ENCODE measurements around the gene ITLN2.
"Not testable (repeated sequence)": the region's sequence is repeated elsewhere in the genome, so short reads cannot be mapped to it uniquely, and the experiment has no call there.

Gene ITLN2

DNA sequence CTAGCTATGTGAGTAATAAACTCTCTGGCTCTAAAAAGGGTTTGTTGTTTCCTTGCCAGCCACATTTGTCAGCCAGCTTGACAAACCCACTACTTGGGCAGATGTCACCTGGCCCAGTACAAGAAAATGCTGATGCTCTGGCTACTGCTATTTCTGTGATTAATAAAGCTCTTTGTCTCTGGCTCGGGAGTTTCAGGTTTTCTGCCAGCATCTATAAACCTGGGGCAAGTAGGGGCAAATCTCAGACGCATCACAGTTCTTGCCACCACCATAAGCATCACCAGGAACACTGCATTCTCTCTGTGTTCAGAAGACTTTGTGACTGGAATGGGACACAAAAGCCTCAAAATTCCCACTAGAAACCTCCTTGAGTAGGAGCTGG lies 2.5 kb downstream of the ITLN2 start:
- FAIRE-seq: no peak

GRCh38 chr1:160951443-160952128 lies 3.0 kb downstream of the ITLN2 start:
- no peak for FAIRE-seq

DNA sequence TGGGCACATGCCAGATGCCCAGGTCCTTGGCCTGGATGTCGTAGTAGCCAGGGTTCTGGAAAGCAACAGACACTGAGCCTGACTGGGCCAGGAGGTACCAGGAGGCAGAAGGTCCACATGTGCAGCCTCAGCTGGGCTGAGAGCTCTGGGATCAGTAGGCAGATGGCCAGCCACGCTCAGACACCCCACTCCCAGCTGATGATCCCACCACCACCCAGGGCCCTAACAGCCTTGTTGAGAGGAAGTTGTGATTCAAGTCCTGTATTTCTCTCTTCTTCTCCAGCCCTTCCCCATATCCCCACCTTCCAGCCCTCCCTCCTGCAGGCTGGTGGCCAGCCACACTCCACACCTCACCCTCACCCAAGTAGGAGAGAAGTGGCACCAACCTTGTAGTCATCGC lies 4.0 kb downstream of the ITLN2 start:
- no peak for FAIRE-seq

- FAIRE-seq: no peak
These were observed 4.7 kb downstream of the ITLN2 start for GRCh38 chr1:160949881-160950280.

DNA sequence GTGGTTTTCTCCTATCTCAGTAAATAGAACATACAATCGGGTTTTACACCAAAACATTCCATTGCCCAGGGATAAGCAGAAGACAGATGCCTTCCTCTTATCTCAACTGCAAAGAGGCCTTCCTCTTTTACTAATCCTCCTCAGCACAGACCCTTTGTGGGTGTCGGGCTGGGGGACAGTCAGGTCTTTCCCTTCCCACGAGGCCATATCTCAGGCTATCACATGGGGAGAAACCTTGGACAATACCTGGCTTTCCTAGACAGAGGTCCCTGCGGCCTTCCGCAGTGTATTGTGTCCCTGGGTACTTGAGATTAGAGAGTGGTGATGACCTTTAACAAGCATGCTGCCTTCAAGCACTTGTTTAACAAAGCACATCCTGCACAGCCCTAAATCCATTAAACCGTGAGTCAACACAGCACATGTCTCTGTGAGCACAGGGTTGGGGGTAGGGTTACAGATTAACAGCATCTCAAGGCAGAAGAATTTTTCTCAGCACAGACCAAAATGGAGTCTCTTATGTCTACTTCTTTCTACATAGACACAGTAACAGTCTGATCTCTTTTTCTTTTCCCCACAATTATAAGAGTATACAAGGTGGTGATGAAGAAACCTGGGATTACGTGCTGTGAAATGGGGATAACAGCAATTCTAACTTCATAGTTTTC lies 5.3 kb downstream of the ITLN2 start:
- FAIRE-seq: not testable (repeated sequence)

DNA sequence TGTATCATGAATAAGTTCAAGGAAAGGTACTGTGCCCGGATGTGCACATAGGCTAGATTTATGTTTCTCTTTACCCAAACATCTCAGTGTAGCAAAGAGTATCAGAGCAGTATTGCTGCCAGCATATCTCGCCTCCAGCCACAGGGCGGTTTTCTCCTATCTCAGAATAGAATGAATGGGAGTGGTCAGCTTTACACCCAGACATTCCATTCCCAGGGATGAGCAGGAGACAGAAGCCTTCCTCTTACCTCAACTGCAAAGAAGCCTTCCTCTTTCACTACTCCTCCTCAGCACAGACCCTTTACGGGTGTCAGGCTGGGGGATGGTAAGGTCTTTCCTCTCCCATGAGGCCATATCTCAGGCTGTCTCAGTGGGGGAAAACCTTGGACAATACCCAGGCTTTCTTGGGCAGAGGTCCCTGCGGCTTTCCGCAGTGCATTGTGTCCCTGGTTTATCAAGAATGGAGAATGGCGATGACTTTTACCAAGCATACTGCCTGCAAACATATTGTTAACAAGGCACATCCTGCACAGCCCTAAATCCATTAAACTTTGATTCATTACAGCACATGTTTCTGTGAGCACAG lies 7.3 kb downstream of the ITLN2 start:
- not testable (repeated sequence) for FAIRE-seq

DNA sequence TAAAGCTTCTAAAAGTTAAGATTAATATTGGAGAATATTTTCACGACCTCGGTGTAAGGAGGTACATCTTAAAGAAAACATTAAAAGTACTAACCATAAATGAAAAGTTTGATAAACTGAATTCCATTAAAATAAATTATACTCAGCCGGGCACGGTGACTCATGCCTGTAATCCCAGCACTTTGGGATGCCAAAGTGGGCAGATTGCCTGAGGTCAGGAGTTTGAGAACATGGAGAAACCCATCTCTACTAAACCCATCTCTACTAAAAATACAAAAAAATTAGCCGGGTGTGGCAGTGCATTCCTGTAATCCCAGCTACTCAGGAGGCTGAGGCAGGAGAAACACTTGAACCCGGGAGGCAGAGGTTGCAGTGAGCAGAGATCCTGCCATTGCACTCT lies 8.7 kb downstream of the ITLN2 start:
- FAIRE-seq: not testable (repeated sequence)

- no peak for FAIRE-seq
These were observed 9.5 kb downstream of the ITLN2 start for GRCh38 chr1:160945079-160945478.

GRCh38 chr1:160942926-160943325 lies 11.7 kb downstream of the ITLN2 start:
- FAIRE-seq: no peak

GRCh38 chr1:160936666-160937065 lies 17.9 kb downstream of the ITLN2 start:
- not testable (repeated sequence) for FAIRE-seq

DNA sequence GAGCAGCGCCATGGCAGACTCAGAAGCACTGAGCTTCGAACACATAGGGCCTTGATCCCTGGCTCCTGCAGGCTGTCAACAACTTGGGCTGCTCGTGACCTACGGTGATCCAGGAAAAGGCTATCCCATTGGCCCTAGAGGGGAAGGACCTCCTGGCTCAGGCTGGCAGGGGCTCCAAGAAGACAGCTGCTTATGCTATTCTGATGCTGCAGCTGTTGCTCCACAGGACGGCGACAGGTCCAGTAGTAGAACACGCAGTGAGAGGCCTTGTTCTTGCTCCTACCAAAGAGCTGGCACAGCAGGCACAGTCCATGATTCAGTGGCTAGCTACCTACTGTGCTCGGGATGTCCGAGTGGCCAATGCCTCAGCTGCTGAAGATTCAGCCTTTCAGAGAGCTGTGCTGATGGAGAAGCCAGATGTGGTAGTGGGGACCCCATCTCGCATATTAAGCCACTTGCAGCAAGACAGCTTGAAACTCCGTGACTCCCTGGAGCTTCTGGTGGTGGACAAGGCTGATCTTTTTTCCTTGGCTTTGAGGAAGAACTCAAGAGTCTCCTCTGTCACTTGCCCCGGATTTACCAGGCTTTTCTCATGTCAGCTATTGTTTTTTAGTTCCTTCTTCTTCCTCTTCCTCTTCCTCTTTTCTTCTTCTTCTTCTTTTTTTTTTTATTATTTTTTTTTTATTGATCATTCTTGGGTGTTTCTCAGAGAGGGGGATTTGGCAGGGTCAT lies 18.9 kb downstream of the ITLN2 start:
- FAIRE-seq: no peak

- FAIRE-seq: not testable (repeated sequence)
These were observed 21.3 kb downstream of the ITLN2 start for GRCh38 chr1:160933305-160933704.

- no peak for FAIRE-seq
These were observed 28.9 kb downstream of the ITLN2 start for GRCh38 chr1:160925652-160926244.

- FAIRE-seq: no peak
These were observed 29.6 kb downstream of the ITLN2 start for GRCh38 chr1:160924791-160925651.

DNA sequence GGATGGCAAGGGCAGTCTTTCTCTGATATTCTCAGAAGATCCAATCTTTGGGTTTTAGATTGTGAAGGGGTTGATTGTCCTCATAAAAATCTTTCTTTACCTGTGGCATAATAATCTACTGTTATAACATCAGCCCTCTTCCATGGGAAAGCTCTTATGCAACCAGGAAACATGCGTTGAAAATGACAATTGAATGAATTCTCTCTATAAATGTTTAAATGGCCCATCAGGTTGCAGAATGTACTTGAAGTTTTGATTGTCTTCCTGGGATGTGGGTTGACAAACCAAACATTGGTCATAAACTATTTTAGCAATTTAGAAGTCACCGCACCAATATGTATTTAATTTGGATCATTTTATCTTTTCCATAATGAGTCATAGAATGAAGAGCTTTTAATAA lies 37.9 kb downstream of the ITLN2 start:
- no peak for FAIRE-seq

GRCh38 chr1:160913229-160913628 lies 41.4 kb downstream of the ITLN2 start:
- FAIRE-seq: not testable (repeated sequence)

GRCh38 chr1:160911925-160912324 lies 42.7 kb downstream of the ITLN2 start:
- no peak for FAIRE-seq

DNA sequence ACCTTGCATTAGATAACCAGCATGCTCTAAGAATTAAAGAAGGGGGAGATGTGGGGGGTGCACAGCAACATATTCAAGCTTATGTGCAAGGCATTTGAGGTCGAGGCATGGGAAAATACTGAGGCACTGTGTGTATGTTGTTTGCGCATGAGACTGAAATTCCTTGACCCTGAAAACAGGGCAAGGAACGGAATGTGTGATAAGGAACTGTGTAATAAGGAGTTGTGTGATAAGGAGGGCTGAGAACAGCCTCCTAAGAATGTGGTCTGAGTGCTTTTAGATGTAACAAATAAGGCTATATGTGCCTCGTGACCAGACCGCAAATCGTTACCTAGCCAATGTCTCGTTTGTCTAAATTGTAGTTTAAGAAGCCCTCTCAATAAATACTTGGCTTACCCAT lies 43.2 kb downstream of the ITLN2 start:
- no peak for FAIRE-seq

DNA sequence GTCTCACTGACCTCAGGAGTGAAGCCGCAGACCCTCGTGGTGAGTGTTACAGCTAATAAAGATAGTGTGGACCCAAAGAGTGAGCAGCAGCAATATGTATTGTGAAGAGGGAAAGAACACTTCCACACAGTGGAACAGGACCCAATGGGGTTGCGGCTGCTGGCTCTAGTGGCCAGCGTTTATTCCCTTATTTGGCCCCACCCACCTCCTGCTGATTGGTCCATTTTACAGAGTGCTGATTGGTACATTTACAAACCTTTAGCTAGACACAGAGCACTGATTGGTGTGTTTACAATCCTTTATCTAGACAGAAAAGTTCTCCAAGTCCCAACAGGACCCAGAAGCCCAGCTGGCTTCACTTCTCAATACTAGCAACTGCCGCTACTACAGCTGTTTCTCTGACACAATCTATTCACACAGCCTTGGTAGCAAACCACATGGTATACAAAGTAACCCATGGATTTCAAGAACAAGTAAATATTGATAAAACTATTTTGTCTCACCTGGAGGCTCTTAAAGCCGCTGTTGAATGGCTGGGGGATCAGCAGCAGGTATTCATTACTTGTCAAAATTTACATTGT lies 44.3 kb downstream of the ITLN2 start:
- FAIRE-seq: no peak

DNA sequence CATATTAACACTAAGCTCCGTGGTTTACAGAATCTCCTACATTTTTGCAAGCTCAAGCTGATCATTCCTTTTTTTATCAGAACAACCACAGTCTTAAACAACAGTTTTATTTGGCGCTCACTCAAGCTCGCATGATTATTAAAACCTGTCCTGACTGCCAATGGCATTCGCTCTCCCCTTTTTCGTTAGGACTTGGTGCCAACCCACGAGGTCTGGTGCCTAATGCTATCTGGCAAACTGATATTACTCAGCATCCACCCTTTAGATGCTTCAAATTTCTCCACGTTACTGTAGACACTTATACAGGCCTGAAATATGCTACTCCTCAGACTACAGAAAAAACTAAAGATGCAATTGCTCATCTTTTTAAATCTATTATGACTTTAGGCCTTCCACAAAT lies 46.6 kb downstream of the ITLN2 start:
- FAIRE-seq: no peak

DNA sequence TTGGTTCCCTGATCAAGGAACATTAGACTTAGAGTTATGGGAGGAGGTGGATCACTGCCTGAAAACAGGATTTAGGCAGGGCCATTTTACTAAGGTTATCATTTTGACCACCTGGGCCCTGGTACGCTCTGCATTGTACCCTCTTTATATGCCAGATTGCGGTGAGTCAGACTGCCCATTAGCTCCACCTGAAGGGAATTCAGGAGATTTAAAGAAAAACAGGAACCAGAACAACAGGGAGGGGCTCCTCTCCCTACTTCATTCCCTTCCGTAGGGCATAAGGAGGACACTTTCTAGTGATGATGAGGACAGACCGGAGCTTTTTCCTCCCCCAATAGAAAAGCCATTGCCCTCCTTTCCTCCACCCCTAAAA lies 49.0 kb downstream of the ITLN2 start:
- no peak for FAIRE-seq
